WTC11 (cell line): ENCODE data around the gene LYL1. TPM values are rescaled to one million over a fixed set of nuclear protein-coding genes. Genes with fewer than 3 reads are reported as not detected.

Source experiments
- ATAC-seq: fragments of 200-7000 bp; cut with Tn5 transposase; 2 replicates; pipeline ENCODE4 v1.10.0; 2021; ENCODE audit warnings: mild to moderate bottlenecking, moderate library complexity
- CTCF ChIA-PET: fragments of 300-600 bp; sonication (Branson Sonifier 250); formaldehyde crosslinking; loops from one replicate; lab custom pipeline; 2021; ENCODE audit warnings: antibody characterized with exemption; lab: Charles Lee
- POLR2A ChIA-PET: fragments of 350-600 bp; sonication (Branson Sonifier 250); formaldehyde crosslinking; loops from one replicate; lab custom pipeline; 2021; ENCODE audit warnings: antibody characterized with exemption; lab: Charles Lee
- DNase-seq: peaks from one replicate; pipeline ENCODE4 v3.0.0; 2021; ENCODE audit warnings: low spot score
- H3K27ac Mint-ChIP-seq: 2 replicates; pipeline ENCODE4 v1.8.0; 2021; ENCODE audit warnings: mixed read lengths
- H3K27me3 Mint-ChIP-seq: 2 replicates; pipeline ENCODE4 v1.8.0; 2021; ENCODE audit warnings: low read depth, mild to moderate bottlenecking, moderate library complexity, mixed read lengths
- H3K36me3 Mint-ChIP-seq: 2 replicates; pipeline ENCODE4 v1.8.0; 2021; ENCODE audit warnings: mixed read lengths
- H3K4me1 Mint-ChIP-seq: 2 replicates; pipeline ENCODE4 v1.8.0; 2022; ENCODE audit warnings: mixed read lengths
- H3K4me3 Mint-ChIP-seq: 2 replicates; pipeline ENCODE4 v1.8.0; 2021; ENCODE audit warnings: mild to moderate bottlenecking, moderate library complexity, mixed read lengths
- H3K9me3 Mint-ChIP-seq: 2 replicates; pipeline ENCODE4 v1.8.0; 2021; ENCODE audit warnings: mixed read lengths
- ATF1 ChIP-seq: sonication (generic); formaldehyde crosslinking; IDR thresholded peaks from 2 replicates; pipeline ENCODE4 v1.8.1; 2023; ENCODE audit warnings: mild to moderate bottlenecking, moderate library complexity, missing genetic modification reagents
- FOXP1 ChIP-seq: sonication (generic); formaldehyde crosslinking; IDR thresholded peaks from 2 replicates; pipeline ENCODE4 v1.8.0; 2022; ENCODE audit warnings: missing genetic modification reagents, mild to moderate bottlenecking, moderate library complexity, borderline replicate concordance
- NFYB ChIP-seq: sonication (generic); formaldehyde crosslinking; conservative IDR thresholded peaks from 2 replicates; pipeline ENCODE4 v1.8.0; 2022; ENCODE audit warnings: low read depth, missing genetic modification reagents
- NR2C2 ChIP-seq: sonication (generic); formaldehyde crosslinking; IDR thresholded peaks from 2 replicates; pipeline ENCODE4 v1.8.0; 2022; ENCODE audit warnings: mild to moderate bottlenecking, missing genetic modification reagents
- PREB ChIP-seq: sonication (generic); formaldehyde crosslinking; IDR thresholded peaks from 2 replicates; pipeline ENCODE4 v1.8.1; 2022; ENCODE audit warnings: mild to moderate bottlenecking, missing genetic modification reagents, moderate library complexity, borderline replicate concordance
- PRRX2 ChIP-seq: fragments of 250-450 bp; sonication (Bioruptor Pico); IDR thresholded peaks from 2 replicates; pipeline ENCODE4 v1.8.0; 2021; ENCODE audit warnings: mild to moderate bottlenecking
- TEAD1 ChIP-seq: sonication (generic); formaldehyde crosslinking; IDR thresholded peaks from 2 replicates; pipeline ENCODE4 v1.8.0; 2022; ENCODE audit warnings: mild to moderate bottlenecking, missing genetic modification reagents
- USF1 ChIP-seq: sonication (generic); formaldehyde crosslinking; IDR thresholded peaks from 2 replicates; pipeline ENCODE4 v1.8.0; 2022; ENCODE audit warnings: mild to moderate bottlenecking, missing genetic modification reagents
- ZBTB43 ChIP-seq: sonication (generic); formaldehyde crosslinking; IDR thresholded peaks from 2 replicates; pipeline ENCODE4 v1.8.1; 2023; ENCODE audit warnings: mild to moderate bottlenecking, missing genetic modification reagents
- ZNF121 ChIP-seq: sonication (generic); formaldehyde crosslinking; IDR thresholded peaks from 2 replicates; pipeline ENCODE4 v1.8.0; 2023; ENCODE audit warnings: missing genetic modification reagents
- ZNF138 ChIP-seq: sonication (generic); formaldehyde crosslinking; conservative IDR thresholded peaks from 2 replicates; pipeline ENCODE4 v1.8.1; 2022; ENCODE audit warnings: mild to moderate bottlenecking, moderate library complexity, missing genetic modification reagents
- total RNA-seq: library from RNA; stranded (reverse); gene quantifications from 3 replicates; pipeline ENCODE4 v1.2.3, GENCODE V29; 2021
- TF ChIP-seq, protein P1 (sequence below): sonication (generic); formaldehyde crosslinking; conservative IDR thresholded peaks from 2 replicates; pipeline ENCODE4 v1.8.1; 2023; ENCODE audit warnings: mild to moderate bottlenecking, low read depth, missing genetic modification reagents, moderate library complexity
- TF ChIP-seq, protein P2 (sequence below): fragments of 250-450 bp; sonication (Bioruptor Pico); IDR thresholded peaks from 2 replicates; pipeline ENCODE4 v1.8.0; 2021; ENCODE audit warnings: mild to moderate bottlenecking
- TF ChIP-seq, protein P3 (sequence below): sonication (generic); formaldehyde crosslinking; IDR thresholded peaks from 2 replicates; pipeline ENCODE4 v1.8.0; 2023; ENCODE audit warnings: mild to moderate bottlenecking, missing genetic modification reagents
- TF ChIP-seq, protein P4 (sequence below): sonication (generic); formaldehyde crosslinking; IDR thresholded peaks from 2 replicates; pipeline ENCODE4 v1.8.0; 2022; ENCODE audit warnings: mild to moderate bottlenecking, missing genetic modification reagents
- TF ChIP-seq, protein P5 (sequence below): sonication (generic); formaldehyde crosslinking; IDR thresholded peaks from 2 replicates; pipeline ENCODE4 v1.8.1; 2022; ENCODE audit warnings: mild to moderate bottlenecking, moderate library complexity, missing genetic modification reagents

The LYL1 gene
- total RNA-seq, 1 experiment from 2014 or later: 1.2 TPM

DNA sequence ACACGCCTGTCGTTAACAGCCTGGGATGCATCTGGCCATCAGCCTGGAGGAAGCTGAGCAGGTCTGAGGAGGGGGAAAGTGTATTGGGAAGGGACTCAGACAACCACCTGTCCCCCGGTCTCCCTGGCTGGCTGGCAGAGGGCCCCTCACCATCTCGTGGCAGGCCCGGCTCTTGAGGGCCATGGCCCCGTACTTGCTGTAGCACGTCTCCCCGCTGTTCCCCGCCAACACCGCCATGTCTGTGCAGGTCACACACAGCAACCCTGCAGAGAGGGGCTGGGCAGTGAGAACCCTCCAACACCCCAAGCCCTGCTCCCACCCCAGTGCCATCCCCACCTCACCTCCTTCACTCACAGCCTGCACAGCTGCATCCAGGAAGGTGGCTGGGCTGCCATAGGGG is 9.9 kb upstream of the LYL1 start:
- DNase-seq (no peak), ATAC-seq (no peak)
- no peak overlapping the region for H3K27ac Mint-ChIP-seq
- POLR2A ChIA-PET: no interaction called here
- H3K4me3 Mint-ChIP-seq: no peak overlapping the region
- H3K27me3 Mint-ChIP-seq: no peaks in the 10 kb centered on the region
- H3K4me1 Mint-ChIP-seq: peaks cover 10% of the 10 kb centered on the region
- CTCF ChIA-PET: interaction anchor here (1.2 kb wide), 1 partner anchor 135 kb away, joined by 3 read pairs; no protein-coding TSS in a partner anchor
- no peaks in the 10 kb centered on the region for H3K9me3 Mint-ChIP-seq
- TF ChIP-seq ZNF138 (CRISPR knock-in tag) (no peak), ZBTB43 (CRISPR knock-in tag) (no peak), NR2C2 (no peak)
- TF ChIP-seq, all 79 proteins: peak for 0
- peaks cover 13% of the 10 kb centered on the region for H3K36me3 Mint-ChIP-seq

DNA sequence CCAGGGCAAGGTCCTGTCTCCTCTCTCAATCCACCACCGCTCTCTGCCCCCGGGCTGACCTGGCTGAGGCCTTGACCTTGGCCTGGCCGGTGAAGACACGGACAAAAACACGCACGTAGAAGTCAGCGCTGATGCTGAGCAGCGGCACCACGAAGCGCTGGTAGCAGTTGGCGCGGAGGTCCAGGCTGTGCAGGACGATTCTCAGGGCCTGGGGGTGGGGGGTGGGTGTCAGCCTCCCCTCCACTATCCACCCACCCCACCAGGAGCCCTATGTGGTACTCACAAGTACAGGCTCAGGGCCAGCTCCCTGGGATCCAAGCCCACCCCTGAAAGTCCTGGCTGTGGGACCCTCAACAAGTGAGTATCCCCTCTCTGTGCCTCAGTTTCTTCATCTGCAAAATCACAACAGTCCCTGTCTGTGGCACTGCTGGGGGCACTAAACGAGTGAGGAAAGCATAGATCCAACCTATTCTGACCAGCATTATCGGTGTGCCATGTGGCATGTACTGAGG is 7.5 kb upstream of the LYL1 start:
- no peak for TF ChIP-seq PRRX2 (CRISPR knock-in tag)
- TF ChIP-seq ZNF121 (CRISPR knock-in tag): no peak
- TF ChIP-seq, protein P1, sequence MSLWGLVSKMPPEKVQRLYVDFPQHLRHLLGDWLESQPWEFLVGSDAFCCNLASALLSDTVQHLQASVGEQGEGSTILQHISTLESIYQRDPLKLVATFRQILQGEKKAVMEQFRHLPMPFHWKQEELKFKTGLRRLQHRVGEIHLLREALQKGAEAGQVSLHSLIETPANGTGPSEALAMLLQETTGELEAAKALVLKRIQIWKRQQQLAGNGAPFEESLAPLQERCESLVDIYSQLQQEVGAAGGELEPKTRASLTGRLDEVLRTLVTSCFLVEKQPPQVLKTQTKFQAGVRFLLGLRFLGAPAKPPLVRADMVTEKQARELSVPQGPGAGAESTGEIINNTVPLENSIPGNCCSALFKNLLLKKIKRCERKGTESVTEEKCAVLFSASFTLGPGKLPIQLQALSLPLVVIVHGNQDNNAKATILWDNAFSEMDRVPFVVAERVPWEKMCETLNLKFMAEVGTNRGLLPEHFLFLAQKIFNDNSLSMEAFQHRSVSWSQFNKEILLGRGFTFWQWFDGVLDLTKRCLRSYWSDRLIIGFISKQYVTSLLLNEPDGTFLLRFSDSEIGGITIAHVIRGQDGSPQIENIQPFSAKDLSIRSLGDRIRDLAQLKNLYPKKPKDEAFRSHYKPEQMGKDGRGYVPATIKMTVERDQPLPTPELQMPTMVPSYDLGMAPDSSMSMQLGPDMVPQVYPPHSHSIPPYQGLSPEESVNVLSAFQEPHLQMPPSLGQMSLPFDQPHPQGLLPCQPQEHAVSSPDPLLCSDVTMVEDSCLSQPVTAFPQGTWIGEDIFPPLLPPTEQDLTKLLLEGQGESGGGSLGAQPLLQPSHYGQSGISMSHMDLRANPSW: no peak
- Mint-ChIP-seq H3K36me3 (peaks cover 17% of the 10 kb centered on the region), H3K9me3 (no peaks in the 10 kb centered on the region), H3K27me3 (no peaks in the 10 kb centered on the region), H3K4me3 (no peak overlapping the region), H3K27ac (no peak overlapping the region), H3K4me1 (no peaks in the 10 kb centered on the region)
- CTCF ChIA-PET: interaction anchor here (0.9 kb wide), 1 partner anchor 145 kb away, joined by 4 read pairs; no protein-coding TSS in a partner anchor
- DNase-seq: no peak
- POLR2A ChIA-PET: no interaction called here
- ATAC-seq: no peak

- ATAC-seq (no peak), DNase-seq (no peak)
- Mint-ChIP-seq H3K36me3 (peaks cover 13% of the 10 kb centered on the region), H3K27me3 (no peaks in the 10 kb centered on the region), H3K4me1 (no peaks in the 10 kb centered on the region), H3K9me3 (no peaks in the 10 kb centered on the region), H3K4me3 (no peak overlapping the region), H3K27ac (no peak overlapping the region)
- ChIA-PET CTCF (interaction anchor here (0.9 to 1.0 kb wide), 2 partner anchors 56 to 132 kb away, joined by 3 to 5 read pairs; no protein-coding TSS in a partner anchor), POLR2A (no interaction called here)
- TF ChIP-seq, protein P2, sequence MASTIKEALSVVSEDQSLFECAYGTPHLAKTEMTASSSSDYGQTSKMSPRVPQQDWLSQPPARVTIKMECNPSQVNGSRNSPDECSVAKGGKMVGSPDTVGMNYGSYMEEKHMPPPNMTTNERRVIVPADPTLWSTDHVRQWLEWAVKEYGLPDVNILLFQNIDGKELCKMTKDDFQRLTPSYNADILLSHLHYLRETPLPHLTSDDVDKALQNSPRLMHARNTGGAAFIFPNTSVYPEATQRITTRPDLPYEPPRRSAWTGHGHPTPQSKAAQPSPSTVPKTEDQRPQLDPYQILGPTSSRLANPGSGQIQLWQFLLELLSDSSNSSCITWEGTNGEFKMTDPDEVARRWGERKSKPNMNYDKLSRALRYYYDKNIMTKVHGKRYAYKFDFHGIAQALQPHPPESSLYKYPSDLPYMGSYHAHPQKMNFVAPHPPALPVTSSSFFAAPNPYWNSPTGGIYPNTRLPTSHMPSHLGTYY (CRISPR knock-in tag): no peak
- TF ChIP-seq, protein P3, sequence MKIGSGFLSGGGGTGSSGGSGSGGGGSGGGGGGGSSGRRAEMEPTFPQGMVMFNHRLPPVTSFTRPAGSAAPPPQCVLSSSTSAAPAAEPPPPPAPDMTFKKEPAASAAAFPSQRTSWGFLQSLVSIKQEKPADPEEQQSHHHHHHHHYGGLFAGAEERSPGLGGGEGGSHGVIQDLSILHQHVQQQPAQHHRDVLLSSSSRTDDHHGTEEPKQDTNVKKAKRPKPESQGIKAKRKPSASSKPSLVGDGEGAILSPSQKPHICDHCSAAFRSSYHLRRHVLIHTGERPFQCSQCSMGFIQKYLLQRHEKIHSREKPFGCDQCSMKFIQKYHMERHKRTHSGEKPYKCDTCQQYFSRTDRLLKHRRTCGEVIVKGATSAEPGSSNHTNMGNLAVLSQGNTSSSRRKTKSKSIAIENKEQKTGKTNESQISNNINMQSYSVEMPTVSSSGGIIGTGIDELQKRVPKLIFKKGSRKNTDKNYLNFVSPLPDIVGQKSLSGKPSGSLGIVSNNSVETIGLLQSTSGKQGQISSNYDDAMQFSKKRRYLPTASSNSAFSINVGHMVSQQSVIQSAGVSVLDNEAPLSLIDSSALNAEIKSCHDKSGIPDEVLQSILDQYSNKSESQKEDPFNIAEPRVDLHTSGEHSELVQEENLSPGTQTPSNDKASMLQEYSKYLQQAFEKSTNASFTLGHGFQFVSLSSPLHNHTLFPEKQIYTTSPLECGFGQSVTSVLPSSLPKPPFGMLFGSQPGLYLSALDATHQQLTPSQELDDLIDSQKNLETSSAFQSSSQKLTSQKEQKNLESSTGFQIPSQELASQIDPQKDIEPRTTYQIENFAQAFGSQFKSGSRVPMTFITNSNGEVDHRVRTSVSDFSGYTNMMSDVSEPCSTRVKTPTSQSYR (CRISPR knock-in tag): no peak
- no peak for TF ChIP-seq ATF1 (CRISPR knock-in tag)
- TF ChIP-seq, protein P4, sequence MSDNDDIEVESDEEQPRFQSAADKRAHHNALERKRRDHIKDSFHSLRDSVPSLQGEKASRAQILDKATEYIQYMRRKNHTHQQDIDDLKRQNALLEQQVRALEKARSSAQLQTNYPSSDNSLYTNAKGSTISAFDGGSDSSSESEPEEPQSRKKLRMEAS (CRISPR knock-in tag): no peak
- no peak for TF ChIP-seq USF1 (CRISPR knock-in tag)
- no peak for TF ChIP-seq PREB (CRISPR knock-in tag)
- no peak for TF ChIP-seq TEAD1 (CRISPR knock-in tag)
- no peak for TF ChIP-seq FOXP1
- no peak for TF ChIP-seq NFYB (CRISPR knock-in tag)
- TF ChIP-seq, protein P5, sequence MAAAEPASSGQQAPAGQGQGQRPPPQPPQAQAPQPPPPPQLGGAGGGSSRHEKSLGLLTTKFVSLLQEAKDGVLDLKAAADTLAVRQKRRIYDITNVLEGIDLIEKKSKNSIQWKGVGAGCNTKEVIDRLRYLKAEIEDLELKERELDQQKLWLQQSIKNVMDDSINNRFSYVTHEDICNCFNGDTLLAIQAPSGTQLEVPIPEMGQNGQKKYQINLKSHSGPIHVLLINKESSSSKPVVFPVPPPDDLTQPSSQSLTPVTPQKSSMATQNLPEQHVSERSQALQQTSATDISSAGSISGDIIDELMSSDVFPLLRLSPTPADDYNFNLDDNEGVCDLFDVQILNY (CRISPR knock-in tag): no peak
Observed at GRCh38 chr19:13109361-13110098, 6.9 kb upstream of the LYL1 start.
